Caco-2 (cell line): Measurements from ENCODE around the gene SUN2. TPM values are rescaled to one million over a fixed set of nuclear protein-coding genes. Genes with fewer than 3 reads are reported as not detected.

ENCODE experiments used
- BruUV-seq: library from RNA; stranded (reverse); fragments of 400-500 nt; replicated peaks from 2 replicates; lab custom pipeline; 2021; lab: Mats Ljungman, UMichigan
- CTCF ChIA-PET: fragments of 300-600 bp; sonication (Branson Sonifier 250); formaldehyde crosslinking; loops from one replicate; lab custom pipeline; 2022; ENCODE audit warnings: antibody characterized with exemption; lab: Charles Lee
- POLR2A ChIA-PET: fragments of 300-600 bp; sonication (Branson Sonifier 250); formaldehyde crosslinking; loops from one replicate; lab custom pipeline; 2022; ENCODE audit warnings: antibody characterized with exemption; lab: Charles Lee
- DNase-seq, 2 experiments: peaks; one replicate each; pipeline versions ENCODE4 v3.0.0 to v3.0.0-alpha.2; 2020 to 2022
- H3K27me3 ChIP-seq: replicated peaks from 2 replicates; pipeline ENCODE4 v1.6.0; 2011; ENCODE audit warnings: low read length; ENCODE audit not compliant: control insufficient read depth, insufficient read depth
- H3K36me3 ChIP-seq: 2 replicates; pipeline ENCODE4 v1.5.1; 2011; ENCODE audit warnings: low read length; ENCODE audit not compliant: control insufficient read depth, insufficient read depth
- H3K4me1 ChIP-seq: fragments of 250-450 bp; sonication (Bioruptor Pico); 2 replicates; pipeline ENCODE4 v1.5.1; 2020; ENCODE audit warnings: mild to moderate bottlenecking
- H3K4me3 ChIP-seq: 2 replicates; pipeline ENCODE4 v1.5.1; 2011; ENCODE audit warnings: low read depth, mild to moderate bottlenecking, control low read depth, low read length
- H3K9me3 ChIP-seq: fragments of 250-450 bp; sonication (Bioruptor Pico); 2 replicates; pipeline ENCODE4 v1.5.1; 2020; ENCODE audit warnings: mild to moderate bottlenecking, moderate library complexity
- H3K27ac Mint-ChIP-seq: one replicate; pipeline ENCODE4 v1.8.0; 2022; ENCODE audit warnings: mixed read lengths; ENCODE audit not compliant: unreplicated experiment
- H3K27me3 Mint-ChIP-seq: one replicate; pipeline ENCODE4 v1.8.0; 2022; ENCODE audit warnings: mixed read lengths; ENCODE audit not compliant: insufficient read depth, unreplicated experiment
- H3K36me3 Mint-ChIP-seq: one replicate; pipeline ENCODE4 v1.8.0; 2022; ENCODE audit warnings: mild to moderate bottlenecking, mixed read lengths; ENCODE audit not compliant: insufficient read depth, unreplicated experiment
- H3K4me1 Mint-ChIP-seq: one replicate; pipeline ENCODE4 v1.8.0; 2022; ENCODE audit warnings: low read depth, mixed read lengths; ENCODE audit not compliant: unreplicated experiment
- H3K4me3 Mint-ChIP-seq: one replicate; pipeline ENCODE4 v1.8.0; 2022; ENCODE audit warnings: mild to moderate bottlenecking, moderate library complexity, mixed read lengths; ENCODE audit not compliant: unreplicated experiment
- H3K9me3 Mint-ChIP-seq: one replicate; pipeline ENCODE4 v1.8.0; 2022; ENCODE audit warnings: mixed read lengths; ENCODE audit not compliant: unreplicated experiment
- intact Hi-C: fragments of 100-400 bp; cut with micrococcal nuclease; formaldehyde crosslinking; loops from one replicate; pipeline ENCODE4 v1.10.0; 2022; ENCODE audit not compliant: unreplicated experiment
- total RNA-seq: library from RNA; stranded (reverse); gene quantifications from 2 replicates; pipeline ENCODE4 v1.2.3, GENCODE V29; 2022
- TF ChIP-seq, protein P1 (sequence below), 2 experiments: fragments of 200-600 bp in 1 of 2; IDR thresholded peaks; 1 replicate in 1 of 2; 2 replicates in 1 of 2; pipeline versions ENCODE4 v1.5.1 to v1.8.0; 2011 to 2022; ENCODE audit warnings: antibody characterized with exemption in 1 of 2, control low read depth in 1 of 2, inconsistent platforms in 1 of 2, low read depth in 1 of 2, low read length in 1 of 2, mild to moderate bottlenecking in 1 of 2, moderate library complexity in 1 of 2; ENCODE audit not compliant: insufficient read depth in 1 of 2, severe bottlenecking in 1 of 2, unreplicated experiment in 1 of 2

The SUN2 gene
- total RNA-seq, 1 experiment from 2014 or later: 67.8 TPM

DNA sequence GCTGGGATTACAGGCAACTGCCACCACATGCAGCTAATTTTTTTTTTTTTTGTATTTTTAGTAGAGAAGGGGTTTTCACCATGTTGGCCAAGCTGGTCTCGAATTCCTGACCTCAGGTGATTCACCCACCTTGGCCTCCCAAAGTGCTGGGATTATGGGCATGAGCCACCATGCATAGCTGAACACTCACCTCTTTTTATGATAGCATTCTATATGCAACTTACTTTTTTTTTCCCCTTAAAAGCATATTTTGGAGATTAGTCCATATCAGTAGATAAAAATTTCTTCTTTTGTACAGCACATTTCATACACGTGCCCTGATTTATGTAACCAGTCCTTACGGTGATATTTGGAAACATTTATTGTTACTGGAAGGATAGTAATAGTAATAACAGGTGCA lies 35.4 kb downstream of the SUN2 start:
- TF ChIP-seq, protein P1, sequence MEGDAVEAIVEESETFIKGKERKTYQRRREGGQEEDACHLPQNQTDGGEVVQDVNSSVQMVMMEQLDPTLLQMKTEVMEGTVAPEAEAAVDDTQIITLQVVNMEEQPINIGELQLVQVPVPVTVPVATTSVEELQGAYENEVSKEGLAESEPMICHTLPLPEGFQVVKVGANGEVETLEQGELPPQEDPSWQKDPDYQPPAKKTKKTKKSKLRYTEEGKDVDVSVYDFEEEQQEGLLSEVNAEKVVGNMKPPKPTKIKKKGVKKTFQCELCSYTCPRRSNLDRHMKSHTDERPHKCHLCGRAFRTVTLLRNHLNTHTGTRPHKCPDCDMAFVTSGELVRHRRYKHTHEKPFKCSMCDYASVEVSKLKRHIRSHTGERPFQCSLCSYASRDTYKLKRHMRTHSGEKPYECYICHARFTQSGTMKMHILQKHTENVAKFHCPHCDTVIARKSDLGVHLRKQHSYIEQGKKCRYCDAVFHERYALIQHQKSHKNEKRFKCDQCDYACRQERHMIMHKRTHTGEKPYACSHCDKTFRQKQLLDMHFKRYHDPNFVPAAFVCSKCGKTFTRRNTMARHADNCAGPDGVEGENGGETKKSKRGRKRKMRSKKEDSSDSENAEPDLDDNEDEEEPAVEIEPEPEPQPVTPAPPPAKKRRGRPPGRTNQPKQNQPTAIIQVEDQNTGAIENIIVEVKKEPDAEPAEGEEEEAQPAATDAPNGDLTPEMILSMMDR (IDR thresholded peaks at IDR 0.05; ENCODE audit: insufficient read depth in 1 of 2, low read depth in 1 of 2, low read length in 1 of 2, severe bottlenecking in 1 of 2, unreplicated experiment in 1 of 2): no peak
- H3K4me3 ChIP-seq: no peak overlapping the region
- peaks cover 2% of the 10 kb centered on the region for H3K36me3 ChIP-seq
- H3K27me3 Mint-ChIP-seq: no peaks in the 10 kb centered on the region
- H3K27ac Mint-ChIP-seq: no peak overlapping the region
- H3K27me3 ChIP-seq: no peaks in the 10 kb centered on the region
- ChIA-PET POLR2A (no interaction called here), CTCF (no interaction called here)
- no peak for DNase-seq
- no TSS peak for BruUV-seq
- intact Hi-C loops: no loop called here
- H3K4me1 ChIP-seq: no peaks in the 10 kb centered on the region
- H3K4me1 Mint-ChIP-seq: no peaks in the 10 kb centered on the region
- peaks cover 21% of the 10 kb centered on the region for H3K36me3 Mint-ChIP-seq
- H3K4me3 Mint-ChIP-seq: no peak overlapping the region
- no peaks in the 10 kb centered on the region for H3K9me3 ChIP-seq
- H3K9me3 Mint-ChIP-seq: no peaks in the 10 kb centered on the region

DNA sequence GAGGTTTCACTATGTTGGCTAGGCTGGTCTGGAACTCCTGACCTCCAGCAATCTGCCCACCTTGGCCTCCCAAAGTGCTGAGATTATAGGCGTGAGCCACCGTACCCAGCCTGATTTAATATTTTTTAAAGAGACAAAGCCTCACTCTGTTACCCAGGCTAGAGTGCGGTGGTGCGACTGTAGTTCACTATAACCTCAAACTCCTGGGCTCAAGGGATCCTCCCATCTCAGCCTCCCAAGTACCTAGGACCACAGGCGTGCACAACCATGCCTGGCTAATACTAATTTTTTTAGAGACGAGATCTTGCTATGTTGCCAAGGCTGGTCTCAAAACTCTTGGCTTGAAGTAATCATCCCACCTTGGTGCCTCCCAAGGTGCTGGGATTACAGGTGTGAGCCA lies 36.6 kb downstream of the SUN2 start:
- H3K4me3 ChIP-seq: no peak overlapping the region
- H3K9me3 Mint-ChIP-seq: no peaks in the 10 kb centered on the region
- H3K27ac Mint-ChIP-seq: no peak overlapping the region
- no peaks in the 10 kb centered on the region for H3K27me3 ChIP-seq
- H3K36me3 ChIP-seq: peaks cover 3% of the 10 kb centered on the region
- TF ChIP-seq, protein P1 (IDR thresholded peaks at IDR 0.05; ENCODE audit: insufficient read depth in 1 of 2, low read depth in 1 of 2, low read length in 1 of 2, severe bottlenecking in 1 of 2, unreplicated experiment in 1 of 2): no peak
- ChIA-PET CTCF (no interaction called here), POLR2A (no interaction called here)
- H3K9me3 ChIP-seq: no peaks in the 10 kb centered on the region
- BruUV-seq: no TSS peak
- peak in 1 of 2 experiments; percentile 5 for DNase-seq
- H3K4me1 Mint-ChIP-seq: no peaks in the 10 kb centered on the region
- peaks cover 15% of the 10 kb centered on the region for H3K36me3 Mint-ChIP-seq
- H3K27me3 Mint-ChIP-seq: no peaks in the 10 kb centered on the region
- no peaks in the 10 kb centered on the region for H3K4me1 ChIP-seq
- intact Hi-C loops: no loop called here
- no peak overlapping the region for H3K4me3 Mint-ChIP-seq

DNA sequence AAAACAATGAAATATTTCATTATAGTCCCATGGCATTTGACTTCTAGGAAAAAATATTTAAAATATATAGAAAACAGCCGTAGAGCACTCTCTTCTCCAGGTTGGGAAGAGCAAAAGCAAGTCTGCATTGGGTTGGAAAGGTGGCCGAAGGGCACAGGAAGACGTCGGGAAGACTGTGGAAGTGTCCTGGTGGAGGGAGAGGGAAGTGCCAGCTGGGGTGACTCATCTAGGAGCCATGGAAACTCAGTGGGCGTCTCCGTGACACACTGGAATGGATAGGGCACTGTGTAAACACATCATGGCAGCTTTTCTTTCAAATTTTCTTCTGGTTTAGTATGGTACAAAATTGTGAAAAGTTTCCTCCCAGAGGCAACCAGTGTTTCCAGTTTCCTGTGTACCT lies 37.4 kb downstream of the SUN2 start:
- Mint-ChIP-seq H3K9me3 (no peaks in the 10 kb centered on the region), H3K27ac (no peak overlapping the region), H3K4me1 (no peaks in the 10 kb centered on the region), H3K27me3 (no peaks in the 10 kb centered on the region), H3K36me3 (peaks cover 12% of the 10 kb centered on the region), H3K4me3 (no peak overlapping the region)
- ChIA-PET CTCF (no interaction called here), POLR2A (interaction anchor here (1.0 kb wide), 1 partner anchor 13 kb away, joined by 3 read pairs; the partner anchor contains the start of gene GTPBP1)
- BruUV-seq: no TSS peak
- Histone ChIP-seq H3K4me1 (no peaks in the 10 kb centered on the region), H3K36me3 (peaks cover 3% of the 10 kb centered on the region), H3K4me3 (no peak overlapping the region), H3K27me3 (no peaks in the 10 kb centered on the region), H3K9me3 (no peaks in the 10 kb centered on the region)
- intact Hi-C loops: no loop called here
- DNase-seq: peak; percentile 40 to 57
- TF ChIP-seq, protein P1 (IDR thresholded peaks at IDR 0.05; ENCODE audit: insufficient read depth in 1 of 2, low read depth in 1 of 2, low read length in 1 of 2, severe bottlenecking in 1 of 2, unreplicated experiment in 1 of 2): peak; percentile 33 to 43
